Large intestine (tissue), 3 donors: ENCODE measurements around the gene PDIA5. TPM values are rescaled to one million over a fixed set of nuclear protein-coding genes. Genes with fewer than 3 reads are reported as not detected.

Experiments
- DNase-seq, 2 donors: peaks; one replicate each; pipeline versions ENCODE4 v3.0.0 to v3.0.0-alpha.2; 2013
- H3K27ac ChIP-seq: one replicate; pipeline ENCODE4 v1.5.1; 2013; ENCODE audit warnings: low read length
- H3K27me3 ChIP-seq: 2 replicates; pipeline ENCODE4 v1.6.1; 2013; ENCODE audit warnings: low read length; ENCODE audit not compliant: control insufficient read depth, insufficient read depth
- H3K36me3 ChIP-seq: 2 replicates; pipeline ENCODE4 v1.6.1; 2013; ENCODE audit warnings: low read length; ENCODE audit not compliant: control insufficient read depth, insufficient read depth
- H3K4me1 ChIP-seq: one replicate; pipeline ENCODE4 v1.6.1; 2013; ENCODE audit warnings: low read length; ENCODE audit not compliant: control insufficient read depth, insufficient read depth
- H3K4me3 ChIP-seq: one replicate; pipeline ENCODE4 v1.5.1; 2013; ENCODE audit warnings: low read length
- H3K9me3 ChIP-seq: one replicate; pipeline ENCODE4 v1.6.1; 2013; ENCODE audit warnings: mild to moderate bottlenecking, low read depth, low read length, moderate library complexity; ENCODE audit not compliant: control insufficient read depth
- WGBS: methylation state at CpG from one replicate; pipeline ENCODE4 v1.1.5; 2013; ENCODE audit warnings: low lambda C conversion rate; ENCODE audit not compliant: insufficient coverage; 5-methylcytosine and 5-hydroxymethylcytosine counted together
- polyA plus RNA-seq: library from polyadenylated mRNA; unstranded; fragments of 120-200 nt; gene quantifications from one replicate; pipeline ENCODE4 v1.2.1, GENCODE V29; 2013

PDIA5 gene
- polyA plus RNA-seq, 1 donor, result 39.6 TPM

- Histone ChIP-seq H3K36me3 (peaks cover 69% of the 10 kb centered on the region), H3K4me1 (no peaks in the 10 kb centered on the region), H3K27ac (no peak overlapping the region), H3K27me3 (no peaks in the 10 kb centered on the region), H3K9me3 (no peaks in the 10 kb centered on the region), H3K4me3 (no peak overlapping the region)
- no peak for DNase-seq
- WGBS, result no CpG with 5 or more reads among the region's 10 CpGs
Measured at GRCh38 chr3:123116116-123116515, 49.3 kb downstream of the PDIA5 start.

GRCh38 chr3:123119388-123119787, 52.6 kb downstream of the PDIA5 start:
- WGBS, result no CpG with 5 or more reads among the region's 4 CpGs
- no peak for DNase-seq
- no peaks in the 10 kb centered on the region for H3K9me3 ChIP-seq
- no peak overlapping the region for H3K4me3 ChIP-seq
- no peaks in the 10 kb centered on the region for H3K27me3 ChIP-seq
- H3K36me3 ChIP-seq, result peaks cover 84% of the 10 kb centered on the region
- no peaks in the 10 kb centered on the region for H3K4me1 ChIP-seq
- H3K27ac ChIP-seq, result no peak overlapping the region

- H3K36me3 ChIP-seq, result peaks cover 84% of the 10 kb centered on the region
- H3K27ac ChIP-seq, result no peak overlapping the region
Measured at GRCh38 chr3:123119802-123120201, 53.0 kb downstream of the PDIA5 start.

DNA sequence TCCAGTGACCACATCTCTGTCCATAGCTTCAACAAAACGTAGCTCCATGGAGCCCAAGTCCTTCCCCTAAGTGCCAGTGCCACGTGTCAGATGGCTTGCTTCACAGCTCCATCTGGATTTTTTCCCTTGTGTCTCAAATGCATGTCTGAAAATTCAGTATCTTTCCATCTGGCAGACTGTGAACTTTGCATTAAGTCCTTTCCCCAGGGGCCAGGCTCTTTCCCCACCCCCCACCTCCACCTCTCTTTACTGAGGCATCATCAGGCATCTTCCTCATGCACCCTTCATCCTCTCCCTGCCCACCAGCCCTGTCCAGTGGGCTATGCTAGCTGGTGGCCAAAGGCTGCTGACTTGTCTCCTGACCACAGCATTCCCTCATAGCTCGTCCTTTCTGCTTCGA, 53.7 kb downstream of the PDIA5 start:
- Histone ChIP-seq H3K4me1 (no peaks in the 10 kb centered on the region), H3K9me3 (no peaks in the 10 kb centered on the region), H3K4me3 (no peak overlapping the region), H3K27me3 (no peaks in the 10 kb centered on the region), H3K27ac (no peak overlapping the region), H3K36me3 (peaks cover 82% of the 10 kb centered on the region)
- DNase-seq, result no peak
- WGBS, result 100% methylated on average over 1 of the region's 4 CpGs

More at GRCh38 chr3:123119802-123120201, 53.0 kb downstream of the PDIA5 start:
- no peak for DNase-seq
- Histone ChIP-seq H3K9me3 (no peaks in the 10 kb centered on the region), H3K4me3 (no peak overlapping the region), H3K4me1 (no peaks in the 10 kb centered on the region), H3K27me3 (no peaks in the 10 kb centered on the region)
- WGBS, result no CpG with 5 or more reads among the region's 5 CpGs

DNA sequence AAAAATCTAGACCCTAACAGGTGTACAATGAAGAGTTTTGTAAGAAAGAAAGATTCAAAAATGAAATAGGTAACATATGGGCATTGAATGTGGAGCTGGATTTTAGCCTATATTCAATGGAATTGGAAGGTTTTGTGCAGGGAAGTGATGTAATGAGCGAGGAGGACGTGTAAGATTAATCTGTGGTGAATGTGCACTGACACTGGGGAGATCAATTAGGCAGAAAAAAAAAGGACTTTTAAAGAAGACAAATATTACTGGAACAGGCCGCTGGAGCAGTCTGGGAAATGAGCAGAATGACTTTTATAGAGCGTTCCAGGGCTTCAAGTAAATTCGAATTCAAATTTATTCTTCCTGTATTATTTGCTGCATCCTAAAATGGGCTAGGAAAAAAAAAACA, 55.2 kb downstream of the PDIA5 start:
- WGBS, result 60% methylated on average over 3 of the region's 5 CpGs
- Histone ChIP-seq H3K27ac (no peak overlapping the region), H3K36me3 (peaks cover 79% of the 10 kb centered on the region), H3K9me3 (no peaks in the 10 kb centered on the region), H3K4me1 (no peaks in the 10 kb centered on the region), H3K4me3 (no peak overlapping the region), H3K27me3 (no peaks in the 10 kb centered on the region)
- DNase-seq, result no peak

- no peak overlapping the region for H3K27ac ChIP-seq
- no peaks in the 10 kb centered on the region for H3K4me1 ChIP-seq
- H3K36me3 ChIP-seq, result peaks cover 78% of the 10 kb centered on the region
- no peak for DNase-seq
- no peaks in the 10 kb centered on the region for H3K9me3 ChIP-seq
- no peaks in the 10 kb centered on the region for H3K27me3 ChIP-seq
- H3K4me3 ChIP-seq, result no peak overlapping the region
- WGBS, result 71% methylated on average over 1 of the region's 8 CpGs
Measured at GRCh38 chr3:123122525-123123315, 55.9 kb downstream of the PDIA5 start.

DNA sequence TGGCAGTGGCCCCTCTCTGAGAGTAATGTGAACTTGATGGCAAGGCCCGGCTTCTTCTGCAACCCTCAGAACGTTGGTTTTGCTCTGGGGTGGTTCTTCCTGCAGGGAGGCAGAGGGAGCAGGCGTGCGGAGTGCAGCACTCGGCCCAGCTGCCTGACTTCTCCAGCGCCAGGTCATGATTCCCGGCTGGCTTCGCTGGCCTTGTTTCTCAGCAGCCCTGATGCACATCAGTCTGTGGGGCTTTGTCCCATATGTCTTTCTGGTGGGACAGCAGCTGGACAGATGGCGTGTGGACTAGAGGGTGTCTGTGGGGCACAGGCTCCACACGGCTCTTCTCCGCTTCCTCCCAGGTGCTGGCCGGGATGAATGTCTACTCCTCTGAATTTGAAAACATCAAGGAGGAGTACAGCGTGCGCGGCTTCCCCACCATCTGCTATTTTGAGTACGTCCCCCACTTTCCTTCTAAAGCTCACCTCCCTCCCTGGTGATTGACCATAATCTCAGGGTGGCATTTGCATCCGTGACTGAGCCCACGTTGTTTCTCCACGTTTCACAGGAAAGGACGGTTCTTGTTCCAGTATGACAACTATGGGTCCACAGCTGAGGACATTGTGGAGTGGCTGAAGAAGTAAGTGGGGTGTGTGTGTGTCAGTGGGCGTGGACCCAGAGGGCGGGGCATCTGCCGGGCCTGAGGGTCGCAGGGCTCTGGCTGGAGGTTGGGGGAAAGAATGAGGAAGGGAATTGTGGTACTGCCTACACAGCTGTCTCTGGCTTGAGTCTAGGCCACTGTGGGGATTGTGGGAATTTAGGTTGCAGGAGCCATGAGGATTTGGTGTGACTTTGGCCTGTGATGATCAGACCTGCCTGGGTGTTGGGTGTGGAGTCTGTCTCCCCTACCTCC, 57.1 kb downstream of the PDIA5 start:
- Histone ChIP-seq H3K4me1 (peaks cover 3% of the 10 kb centered on the region), H3K36me3 (peaks cover 68% of the 10 kb centered on the region), H3K27me3 (no peaks in the 10 kb centered on the region), H3K27ac (no peak overlapping the region), H3K4me3 (no peak overlapping the region), H3K9me3 (no peaks in the 10 kb centered on the region)
- no CpG with 5 or more reads among the region's 24 CpGs for WGBS
- no peak for DNase-seq

GRCh38 chr3:123124971-123125370, 58.1 kb downstream of the PDIA5 start:
- no peaks in the 10 kb centered on the region for H3K9me3 ChIP-seq
- 100% methylated on average over 1 of the region's 7 CpGs for WGBS
- DNase-seq, result no peak
- H3K27me3 ChIP-seq, result no peaks in the 10 kb centered on the region
- no peak overlapping the region for H3K4me3 ChIP-seq
- H3K27ac ChIP-seq, result no peak overlapping the region
- peaks cover 59% of the 10 kb centered on the region for H3K36me3 ChIP-seq
- peaks cover 13% of the 10 kb centered on the region for H3K4me1 ChIP-seq

DNA sequence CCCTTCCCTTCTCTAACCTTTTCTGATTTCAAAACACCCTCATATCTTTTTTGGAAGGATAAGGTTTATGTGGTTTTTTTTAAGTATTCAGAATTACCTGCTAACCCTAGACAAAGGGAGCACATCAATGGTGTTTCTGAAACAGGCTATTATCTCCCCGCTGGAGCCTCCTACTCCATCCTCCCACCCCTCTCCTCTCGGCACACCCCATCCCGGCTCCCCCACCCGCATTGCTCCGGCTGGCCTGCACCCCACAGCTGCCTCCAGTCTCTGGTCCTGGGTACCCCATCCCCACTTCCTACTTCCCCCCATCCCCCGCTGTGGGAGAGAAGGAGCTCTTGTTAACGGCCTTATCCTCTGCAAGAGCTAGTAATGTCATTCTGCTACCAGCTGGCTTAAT, 59.2 kb downstream of the PDIA5 start:
- Histone ChIP-seq H3K4me1 (peaks cover 21% of the 10 kb centered on the region), H3K36me3 (peaks cover 50% of the 10 kb centered on the region), H3K27ac (no peak overlapping the region), H3K27me3 (no peaks in the 10 kb centered on the region), H3K9me3 (no peaks in the 10 kb centered on the region), H3K4me3 (no peak overlapping the region)
- DNase-seq, result no peak
- WGBS, result no CpG with 5 or more reads among the region's 7 CpGs

- no peak overlapping the region for H3K4me3 ChIP-seq
- no peak overlapping the region for H3K27ac ChIP-seq
- no CpG with 5 or more reads among the region's 3 CpGs for WGBS
- no peaks in the 10 kb centered on the region for H3K9me3 ChIP-seq
- no peaks in the 10 kb centered on the region for H3K27me3 ChIP-seq
- H3K36me3 ChIP-seq, result peaks cover 51% of the 10 kb centered on the region
- H3K4me1 ChIP-seq, result peaks cover 25% of the 10 kb centered on the region
- DNase-seq, result no peak
Measured at GRCh38 chr3:123126653-123127052, 59.8 kb downstream of the PDIA5 start.
